Cortex of kidney (tissue), 1 donor: ENCODE results near the gene DHH.

Experiments
- DNase-seq: peaks from one replicate; lab custom pipeline; 2025; lab: John Stamatoyannopoulos, UW

The DHH gene

DNA sequence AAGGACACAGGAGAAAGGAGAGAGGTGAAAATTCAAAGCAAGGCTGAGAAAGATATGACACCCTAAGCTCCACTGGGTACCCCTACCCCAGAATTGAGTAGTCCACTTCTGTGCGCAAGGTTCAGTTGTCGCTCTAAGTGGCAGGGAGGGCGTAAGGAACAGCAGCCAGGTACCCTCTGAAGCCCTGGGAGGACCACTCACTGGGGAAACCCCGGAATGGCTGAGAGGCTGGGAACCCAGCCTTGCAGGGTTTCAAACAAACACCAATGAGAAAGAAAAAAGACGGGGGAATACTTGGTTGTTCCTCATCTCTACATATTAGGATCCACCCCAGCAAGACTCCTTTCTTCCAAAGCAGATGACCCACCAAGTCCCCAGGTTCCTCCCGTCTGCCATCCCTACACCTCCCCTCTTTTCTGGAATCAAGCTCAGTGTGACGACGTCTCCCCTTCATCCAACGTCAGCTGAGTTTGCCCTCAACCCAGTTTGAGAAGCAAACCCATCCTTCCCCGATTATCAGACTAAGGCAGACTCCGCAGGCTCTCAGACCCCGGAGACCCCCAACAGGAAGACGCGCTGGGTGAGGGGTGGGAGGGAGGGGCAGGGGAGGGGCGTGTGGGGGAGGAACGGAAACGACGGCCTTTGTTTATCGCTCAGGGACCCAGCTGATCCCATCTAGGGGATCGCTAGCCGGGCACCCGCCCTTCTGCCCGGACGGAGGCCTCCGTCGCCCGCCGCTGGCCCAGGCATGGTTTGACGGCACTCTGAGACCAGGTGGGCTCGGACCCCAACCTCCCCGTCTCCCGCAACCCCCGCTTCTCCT is 15.3 kb upstream of the DHH start:
- no peak for DNase-seq

GRCh38 chr12:49108958-49109404 is 14.4 kb upstream of the DHH start:
- DNase-seq = no peak

DNA sequence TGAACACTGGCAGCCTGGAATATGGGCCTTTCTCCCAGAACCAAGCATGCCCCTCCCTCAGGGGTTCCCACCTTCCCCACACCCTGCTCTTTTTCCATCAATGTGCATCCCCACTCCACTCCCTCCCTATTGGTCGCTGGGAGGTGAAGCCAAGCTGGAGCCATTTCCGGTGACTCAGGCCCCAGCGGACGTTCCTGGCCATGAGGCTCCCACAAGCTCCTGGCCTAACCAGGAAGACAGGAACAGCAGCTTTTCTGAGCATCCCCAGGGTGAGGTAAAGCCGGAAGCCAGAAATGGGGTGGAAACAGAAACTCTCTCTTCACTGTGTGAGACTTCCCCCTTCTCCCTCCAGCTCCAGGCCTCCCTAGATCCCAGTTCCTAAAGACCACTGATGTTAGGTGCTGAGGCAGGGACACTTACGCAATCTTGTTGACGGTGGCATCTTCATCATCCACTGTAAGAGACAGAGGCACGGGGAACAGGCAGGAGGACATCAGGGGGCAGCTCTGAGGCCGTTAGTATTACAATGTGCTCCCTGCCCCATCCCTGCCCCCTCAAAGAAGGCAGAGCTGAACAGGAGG is 11.0 kb upstream of the DHH start:
- DNase-seq = no peak

DNA sequence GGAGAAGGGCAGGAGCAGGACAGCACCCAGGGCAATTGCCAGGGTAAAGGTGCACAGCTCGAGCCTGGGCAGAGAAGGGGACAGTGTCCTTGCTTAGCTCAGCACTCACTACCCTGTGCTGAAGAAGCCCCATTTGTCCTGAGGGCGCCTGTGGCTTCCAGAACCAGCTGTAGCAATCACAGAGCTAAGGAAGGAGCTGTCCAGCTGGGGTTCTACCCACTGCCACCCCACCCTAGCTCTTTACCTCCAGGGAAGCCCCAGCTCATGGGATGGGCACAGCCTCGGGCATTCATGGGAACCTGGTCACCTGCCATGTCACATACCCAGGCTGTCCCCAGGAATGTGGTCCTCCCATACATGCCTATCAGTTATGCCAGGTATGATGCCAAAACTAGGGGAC is 10.2 kb upstream of the DHH start:
- DNase-seq = no peak

- no peak for DNase-seq
These were observed 5.8 kb upstream of the DHH start for GRCh38 chr12:49100380-49100779.

GRCh38 chr12:49098703-49099102 is 4.1 kb upstream of the DHH start:
- no peak for DNase-seq

GRCh38 chr12:49098035-49098451 is 3.4 kb upstream of the DHH start:
- no peak for DNase-seq

GRCh38 chr12:49097381-49097780 is 2.8 kb upstream of the DHH start:
- no peak for DNase-seq

DNA sequence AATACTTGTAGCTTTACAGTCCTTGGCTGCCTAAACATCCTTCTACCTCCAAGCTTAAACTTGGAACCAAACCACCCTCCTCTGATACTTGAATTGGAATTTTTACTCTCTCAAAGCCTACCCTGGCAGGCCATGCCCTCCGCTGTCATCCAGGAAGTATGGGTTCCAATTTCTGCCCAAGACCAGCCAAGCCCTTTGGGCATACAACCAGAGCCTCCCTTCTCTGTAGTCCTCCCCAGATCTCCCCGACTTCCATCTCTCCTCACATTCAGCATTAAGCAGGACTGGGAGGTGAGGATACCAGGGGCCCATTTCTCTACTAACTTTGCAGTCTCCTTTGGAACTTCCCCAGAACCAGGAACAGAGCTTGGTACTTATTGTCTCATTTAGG is 369 bp upstream of the DHH start:
- DNase-seq = no peak

DNA sequence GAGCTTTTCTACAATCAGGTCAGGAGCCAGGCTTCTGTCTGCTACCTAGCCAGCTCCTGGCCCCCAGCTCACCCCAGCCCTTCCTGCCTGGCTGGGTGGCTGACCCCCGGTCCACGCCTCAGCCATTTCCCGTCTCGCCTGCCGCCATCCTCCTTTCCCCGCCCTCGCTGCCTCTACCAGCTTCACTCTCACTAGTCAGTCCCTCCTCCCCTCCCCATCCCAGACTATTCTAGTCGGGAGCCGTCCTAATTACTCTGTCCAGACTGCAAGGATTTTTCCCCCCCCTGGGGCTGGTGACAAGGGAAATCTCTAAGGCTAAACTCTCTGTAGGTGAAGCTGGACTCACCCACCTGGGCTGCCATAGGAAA is 825 bp downstream of the DHH start:
- no peak for DNase-seq

DNA sequence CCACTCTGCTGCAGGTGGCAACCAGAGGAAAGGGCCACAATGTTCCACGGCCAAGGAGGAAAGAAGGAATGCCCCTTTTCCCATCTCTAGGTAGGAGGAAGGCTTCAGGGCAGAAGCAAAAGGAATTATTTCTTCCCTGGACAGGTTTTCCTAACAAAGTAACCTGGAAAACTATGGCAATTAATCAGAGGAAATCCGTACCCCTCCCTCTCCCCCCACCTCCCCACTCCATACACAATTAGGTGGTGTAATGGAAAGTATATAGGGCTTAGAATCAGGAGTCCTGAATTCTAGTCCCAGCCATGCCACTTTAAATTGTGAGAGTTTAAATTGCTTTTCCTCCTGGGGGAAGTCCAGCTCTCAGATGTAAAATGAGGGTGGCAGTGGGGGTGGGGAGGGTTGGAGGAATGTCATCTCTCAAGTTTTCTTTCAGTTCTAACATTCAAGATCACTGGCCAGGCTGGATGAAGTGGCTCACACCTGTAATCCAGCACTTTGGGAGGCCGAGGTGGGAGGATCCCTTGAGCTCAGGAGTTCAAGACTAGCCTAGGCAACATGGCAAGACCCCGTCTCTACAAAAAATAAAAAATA is 1.7 kb downstream of the DHH start:
- no peak for DNase-seq

GRCh38 chr12:49092086-49092815 is 2.4 kb downstream of the DHH start:
- DNase-seq = no peak

- DNase-seq = no peak
These were observed 2.8 kb downstream of the DHH start for GRCh38 chr12:49091836-49092085.

DNA sequence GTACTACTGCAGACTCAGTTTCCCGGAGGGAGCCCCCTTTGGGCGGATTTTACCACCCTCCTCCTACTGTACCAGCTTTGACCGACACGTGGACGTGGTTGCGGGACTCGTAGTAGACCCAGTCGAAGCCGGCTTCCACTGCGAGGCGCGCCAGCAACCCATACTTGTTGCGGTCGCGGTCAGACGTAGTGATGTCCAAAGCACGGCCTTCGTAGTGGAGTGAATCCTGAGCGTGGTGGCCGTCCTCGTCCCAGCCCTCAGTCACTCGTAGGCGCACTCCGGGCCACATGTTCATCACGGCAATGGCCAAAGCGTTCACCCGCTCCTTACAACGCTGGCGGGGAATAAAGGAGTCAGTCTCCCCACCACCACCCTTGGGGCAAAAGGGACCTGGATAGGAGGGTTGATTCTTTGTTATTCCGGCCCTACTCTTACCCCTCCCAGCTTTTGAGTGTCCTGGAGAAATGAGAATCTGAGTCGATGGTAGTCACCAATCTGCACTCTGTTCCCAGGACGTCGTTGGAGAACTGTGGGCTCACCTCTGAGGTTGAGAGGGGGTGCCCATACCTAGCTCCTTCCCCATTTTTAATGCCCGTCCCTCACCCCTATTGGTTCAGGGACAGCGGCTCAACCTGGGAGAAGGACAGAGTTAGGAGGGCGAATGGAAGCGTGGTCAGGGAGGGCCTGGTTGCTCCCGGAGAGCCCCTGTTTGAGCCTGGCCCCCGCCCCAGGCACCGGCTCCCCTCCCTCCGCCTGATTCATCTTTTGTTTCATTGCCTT is 3.4 kb downstream of the DHH start:
- no peak for DNase-seq

DNA sequence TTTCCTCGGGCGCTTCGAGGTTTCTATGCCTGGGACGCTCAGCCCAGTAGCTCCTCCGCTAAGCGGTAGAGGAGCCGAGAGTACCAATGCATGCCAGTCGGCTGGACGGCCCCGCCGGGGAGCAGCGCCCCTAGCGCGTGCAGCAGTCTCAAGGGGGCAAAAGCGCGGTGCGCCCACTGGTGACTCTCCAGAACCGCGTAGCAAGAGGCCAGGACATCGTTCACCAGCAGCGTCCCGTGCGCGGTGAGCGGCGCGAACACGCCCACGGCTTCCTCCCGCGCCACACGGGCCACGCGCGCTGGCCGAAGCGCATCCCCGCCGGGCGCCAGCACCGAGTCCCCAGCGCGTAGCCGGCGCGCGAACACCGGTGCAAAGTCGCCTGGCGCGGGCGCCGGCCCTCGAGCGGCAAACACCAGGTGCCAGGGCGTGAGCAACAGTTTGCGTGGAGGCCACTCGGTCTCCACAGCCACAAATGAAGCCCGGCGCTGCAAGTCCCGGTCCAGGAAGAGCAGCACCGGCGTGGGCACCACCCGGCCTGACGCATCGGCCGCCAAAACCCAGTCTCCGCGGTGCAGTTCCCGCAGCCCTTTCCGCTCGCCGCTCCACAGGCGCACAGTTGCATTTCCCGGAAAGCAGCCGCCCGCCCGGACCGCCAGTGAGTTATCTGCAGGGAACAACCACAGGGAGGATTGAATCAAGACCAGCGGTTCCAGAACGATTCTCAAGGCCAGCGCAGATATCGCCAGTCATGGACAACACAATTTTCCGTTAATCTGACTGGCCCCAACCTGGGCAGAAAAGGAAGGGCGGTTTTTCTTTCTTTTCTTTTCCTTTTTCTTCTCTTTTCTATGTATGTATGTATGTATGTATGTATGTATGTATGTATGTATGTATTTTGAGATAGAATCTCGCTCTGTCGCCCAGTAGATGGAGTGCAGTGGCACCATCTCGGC is 4.5 kb downstream of the DHH start:
- no peak for DNase-seq

- DNase-seq = no peak
These were observed 5.7 kb downstream of the DHH start for GRCh38 chr12:49088932-49089330.

- no peak for DNase-seq
These were observed 6.3 kb downstream of the DHH start for GRCh38 chr12:49088150-49088931.

GRCh38 chr12:49086116-49086515 is 8.5 kb downstream of the DHH start:
- no peak for DNase-seq

- no peak for DNase-seq
These were observed 10.2 kb downstream of the DHH start for GRCh38 chr12:49084438-49084837.

- no peak for DNase-seq
These were observed 14.8 kb downstream of the DHH start for GRCh38 chr12:49079793-49080192.
